Measurements from ENCODE around the gene PLA2G5.

The PLA2G5 gene

DNA sequence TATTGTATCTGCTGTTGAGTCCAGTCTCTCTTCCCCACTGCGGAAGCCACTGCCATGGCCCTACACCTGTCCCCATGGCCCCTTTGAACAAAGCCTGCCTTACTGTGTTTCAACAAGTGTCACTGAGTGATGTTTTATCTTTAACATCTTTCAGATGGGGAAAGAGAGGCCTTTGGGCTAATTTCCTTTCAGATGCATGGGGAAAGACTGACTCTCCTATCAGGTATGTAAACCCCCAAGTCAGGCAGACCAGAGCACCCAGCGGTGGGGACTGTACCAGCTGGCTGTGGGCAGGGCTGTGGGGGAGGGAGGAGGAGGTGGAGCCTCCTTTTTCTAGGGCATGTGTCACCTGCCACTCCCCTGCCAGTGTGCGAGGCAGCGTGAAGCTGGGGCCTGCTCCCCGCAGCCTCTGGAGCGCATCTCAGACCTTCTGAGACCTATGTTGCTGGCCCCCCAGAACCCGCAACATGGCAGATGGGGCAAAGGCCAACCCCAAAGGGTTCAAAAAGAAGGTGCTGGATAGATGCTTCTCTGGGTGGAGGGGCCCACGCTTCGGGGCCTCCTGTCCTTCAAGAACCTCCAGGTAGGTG is 69.1 kb downstream of the PLA2G5 start, which contains the start of gene PLA2G2F:
Gene PLA2G2F, plus strand, starts transcription at position 363 of the 590 bp plus-strand sequence. Its CDS starts 105 bp downstream, at position 468.
- no peak within 1 kb of the TSS for H3K4me3 ChIP-seq (IDR thresholded peaks at IDR 0.05; ENCODE audit: insufficient read depth, low read depth, low read length)
- H3K27ac ChIP-seq = no peak within 1 kb of the TSS
- no peaks in the 10 kb centered on the region for H3K79me2 ChIP-seq (ENCODE audit: insufficient read depth, low read depth)
- H4K20me1 ChIP-seq (ENCODE audit: insufficient read depth) = no peaks in the 10 kb centered on the region
- H2AFZ ChIP-seq (ENCODE audit: low read depth) = no peak within 1 kb of the TSS
- peaks cover 12% of the 10 kb centered on the region for H3K27me3 ChIP-seq (ENCODE audit: insufficient read depth, low read depth)
- H3K36me3 ChIP-seq (ENCODE audit: insufficient read depth) = no peaks in the 10 kb centered on the region
- no peaks in the 10 kb centered on the region for H3K4me1 ChIP-seq (ENCODE audit: low read depth, poor library complexity, severe bottlenecking)
- TF ChIP-seq, protein P1, sequence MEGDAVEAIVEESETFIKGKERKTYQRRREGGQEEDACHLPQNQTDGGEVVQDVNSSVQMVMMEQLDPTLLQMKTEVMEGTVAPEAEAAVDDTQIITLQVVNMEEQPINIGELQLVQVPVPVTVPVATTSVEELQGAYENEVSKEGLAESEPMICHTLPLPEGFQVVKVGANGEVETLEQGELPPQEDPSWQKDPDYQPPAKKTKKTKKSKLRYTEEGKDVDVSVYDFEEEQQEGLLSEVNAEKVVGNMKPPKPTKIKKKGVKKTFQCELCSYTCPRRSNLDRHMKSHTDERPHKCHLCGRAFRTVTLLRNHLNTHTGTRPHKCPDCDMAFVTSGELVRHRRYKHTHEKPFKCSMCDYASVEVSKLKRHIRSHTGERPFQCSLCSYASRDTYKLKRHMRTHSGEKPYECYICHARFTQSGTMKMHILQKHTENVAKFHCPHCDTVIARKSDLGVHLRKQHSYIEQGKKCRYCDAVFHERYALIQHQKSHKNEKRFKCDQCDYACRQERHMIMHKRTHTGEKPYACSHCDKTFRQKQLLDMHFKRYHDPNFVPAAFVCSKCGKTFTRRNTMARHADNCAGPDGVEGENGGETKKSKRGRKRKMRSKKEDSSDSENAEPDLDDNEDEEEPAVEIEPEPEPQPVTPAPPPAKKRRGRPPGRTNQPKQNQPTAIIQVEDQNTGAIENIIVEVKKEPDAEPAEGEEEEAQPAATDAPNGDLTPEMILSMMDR (conservative IDR thresholded peaks at IDR 0.05; ENCODE audit: low read depth, low read length) = no peak
- H3K9ac ChIP-seq = no peak within 1 kb of the TSS
- no peak within 1 kb of the TSS for H3K4me2 ChIP-seq

DNA sequence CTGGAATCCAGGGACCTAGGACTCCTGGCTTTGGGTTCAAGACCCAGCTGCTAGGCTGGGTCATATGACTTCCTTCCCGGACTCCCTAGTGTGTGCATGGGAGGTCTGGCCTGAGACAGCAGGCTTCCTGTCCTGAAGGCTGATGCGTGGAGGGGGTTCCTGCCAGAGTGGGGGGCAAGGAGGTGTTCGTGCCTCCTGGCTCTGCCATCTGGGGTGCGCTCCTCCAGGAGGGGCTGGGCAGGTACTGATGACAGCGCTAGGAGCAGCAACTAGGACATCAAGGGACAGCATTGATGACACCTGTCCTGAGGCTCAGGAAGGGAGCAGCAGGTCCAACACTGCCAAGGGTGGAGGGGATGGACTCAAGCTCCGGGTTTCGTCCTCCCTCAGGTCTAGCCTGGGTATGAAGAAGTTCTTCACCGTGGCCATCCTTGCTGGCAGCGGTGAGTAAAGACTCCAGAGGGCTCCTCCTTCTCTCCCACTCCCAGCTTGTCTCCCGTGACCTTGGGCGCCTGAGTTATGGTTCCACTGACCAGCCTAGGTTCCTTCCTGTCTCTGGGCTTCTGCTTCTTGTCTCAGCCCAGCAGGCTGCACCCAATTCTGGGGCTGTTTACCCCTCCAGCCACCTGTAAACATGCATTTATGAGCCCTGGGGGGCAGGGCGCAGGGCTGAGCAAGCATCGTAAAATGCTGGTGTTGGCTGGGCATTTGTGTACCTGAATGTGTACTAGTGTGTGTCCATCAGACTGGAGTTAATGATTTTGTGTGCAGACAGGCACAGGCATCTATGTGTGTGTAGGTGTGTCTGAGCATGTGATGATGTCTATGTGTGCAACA is 70.0 kb downstream of the PLA2G5 start:
- Histone ChIP-seq H4K20me1 (ENCODE audit: insufficient read depth) (no peaks in the 10 kb centered on the region), H3K79me2 (ENCODE audit: insufficient read depth, low read depth) (no peaks in the 10 kb centered on the region), H3K27ac (no peak overlapping the region), H3K4me2 (no peak overlapping the region), H3K36me3 (ENCODE audit: insufficient read depth) (no peaks in the 10 kb centered on the region), H2AFZ (ENCODE audit: low read depth) (no peak overlapping the region), H3K9ac (no peak overlapping the region), H3K4me3 (IDR thresholded peaks at IDR 0.05; ENCODE audit: insufficient read depth, low read depth, low read length) (no peak overlapping the region), H3K4me1 (ENCODE audit: low read depth, poor library complexity, severe bottlenecking) (no peaks in the 10 kb centered on the region), H3K27me3 (ENCODE audit: insufficient read depth, low read depth) (peaks cover 12% of the 10 kb centered on the region)
- TF ChIP-seq, protein P1 (conservative IDR thresholded peaks at IDR 0.05; ENCODE audit: low read depth, low read length) = no peak

DNA sequence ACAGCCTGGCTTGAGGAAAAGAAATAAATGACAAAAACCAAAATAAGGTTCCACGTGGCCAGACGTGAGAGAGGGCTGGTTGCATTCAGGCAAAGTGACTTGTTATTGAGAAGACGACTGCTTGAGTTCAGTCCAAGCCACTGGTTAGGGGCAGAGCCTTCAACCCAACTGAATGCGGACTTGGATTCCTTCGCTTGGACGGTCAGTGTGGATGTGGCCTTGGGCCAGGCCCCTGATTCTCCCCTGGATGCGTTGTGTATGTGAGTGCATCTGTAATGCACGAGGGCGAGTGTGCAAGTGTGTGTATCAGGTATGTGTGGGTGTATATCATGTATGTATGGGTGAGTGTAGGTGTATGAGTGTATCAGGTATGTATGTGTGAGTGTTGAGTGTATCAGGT is 71.0 kb downstream of the PLA2G5 start:
- Histone ChIP-seq H3K9ac (no peak overlapping the region), H3K27ac (no peak overlapping the region), H3K27me3 (ENCODE audit: insufficient read depth, low read depth) (peaks cover 12% of the 10 kb centered on the region), H3K4me2 (no peak overlapping the region), H2AFZ (ENCODE audit: low read depth) (no peak overlapping the region), H3K4me1 (ENCODE audit: low read depth, poor library complexity, severe bottlenecking) (no peaks in the 10 kb centered on the region), H3K36me3 (ENCODE audit: insufficient read depth) (no peaks in the 10 kb centered on the region), H3K4me3 (IDR thresholded peaks at IDR 0.05; ENCODE audit: insufficient read depth, low read depth, low read length) (no peak overlapping the region), H3K79me2 (ENCODE audit: insufficient read depth, low read depth) (no peaks in the 10 kb centered on the region), H4K20me1 (ENCODE audit: insufficient read depth) (no peaks in the 10 kb centered on the region)
- TF ChIP-seq, protein P1 (conservative IDR thresholded peaks at IDR 0.05; ENCODE audit: low read depth, low read length) = no peak

DNA sequence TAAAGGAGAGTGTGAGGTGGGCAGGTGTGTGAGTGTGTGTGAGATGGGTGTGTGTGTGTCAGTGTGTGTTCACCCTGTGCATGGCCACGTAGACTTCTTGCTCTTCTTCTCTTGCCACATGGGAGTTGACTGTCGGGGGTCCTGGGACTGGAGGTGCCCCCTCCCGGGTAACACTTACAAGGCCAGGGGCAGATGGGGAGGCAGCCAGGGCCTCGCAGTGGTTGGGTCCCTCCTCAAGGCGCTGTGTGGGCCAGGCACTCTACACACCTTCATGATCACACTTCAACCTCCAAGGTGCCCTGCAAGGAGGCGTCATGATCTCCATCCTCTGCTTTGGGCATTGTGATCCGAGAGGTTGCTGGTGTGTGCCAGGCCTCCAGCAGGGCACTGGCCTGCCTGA is 71.5 kb downstream of the PLA2G5 start:
- Histone ChIP-seq H3K4me3 (IDR thresholded peaks at IDR 0.05; ENCODE audit: insufficient read depth, low read depth, low read length) (no peak overlapping the region), H2AFZ (ENCODE audit: low read depth) (no peak overlapping the region), H4K20me1 (ENCODE audit: insufficient read depth) (no peaks in the 10 kb centered on the region), H3K4me2 (no peak overlapping the region), H3K79me2 (ENCODE audit: insufficient read depth, low read depth) (no peaks in the 10 kb centered on the region), H3K4me1 (ENCODE audit: low read depth, poor library complexity, severe bottlenecking) (no peaks in the 10 kb centered on the region), H3K36me3 (ENCODE audit: insufficient read depth) (no peaks in the 10 kb centered on the region), H3K9ac (no peak overlapping the region), H3K27me3 (ENCODE audit: insufficient read depth, low read depth) (peaks cover 14% of the 10 kb centered on the region), H3K27ac (no peak overlapping the region)
- TF ChIP-seq, protein P1 (conservative IDR thresholded peaks at IDR 0.05; ENCODE audit: low read depth, low read length) = no peak

All from KMS-11 (cell line).